Panc1 (cell line): ENCODE data around the gene SPP1. TPM values are rescaled to one million over a fixed set of nuclear protein-coding genes. Genes with fewer than 3 reads are reported as not detected.

ENCODE experiments used
- ATAC-seq: fragments of 200-7000 bp; cut with Tn5 transposase; 2 replicates; pipeline ENCODE4 v1.9.1; 2020; ENCODE audit warnings: mild to moderate bottlenecking, moderate library complexity
- BruUV-seq: library from RNA; stranded (reverse); fragments of 400-500 nt; replicated peaks from 2 replicates; lab custom pipeline; 2021; lab: Mats Ljungman, UMichigan
- CTCF ChIA-PET: fragments of 300-600 bp; sonication (Branson Sonifier 250); formaldehyde crosslinking; loops from one replicate; lab custom pipeline; 2022; ENCODE audit warnings: antibody characterized with exemption; lab: Charles Lee
- POLR2A ChIA-PET: fragments of 300-600 bp; sonication (Branson Sonifier 250); formaldehyde crosslinking; loops from one replicate; lab custom pipeline; 2022; ENCODE audit warnings: antibody characterized with exemption; lab: Charles Lee
- DNase-seq: peaks from one replicate; pipeline ENCODE4 v3.0.0-alpha.2; 2010; ENCODE audit warnings: low read depth, low spot score
- H3K27ac ChIP-seq: 2 replicates; pipeline ENCODE4 v1.5.1; 2011; ENCODE audit warnings: mild to moderate bottlenecking, low read length, inconsistent platforms
- H3K27me3 ChIP-seq: fragments of 200-500 bp; sonication (Bioruptor generic); 2 replicates; pipeline ENCODE4 v1.6.0; 2014; ENCODE audit warnings: low read length, inconsistent platforms; ENCODE audit not compliant: control insufficient read depth, insufficient read depth
- H3K36me3 ChIP-seq: fragments of 200-500 bp; sonication (Bioruptor generic); 2 replicates; pipeline ENCODE4 v1.5.1; 2014; ENCODE audit warnings: inconsistent platforms, mild to moderate bottlenecking, low read length, moderate library complexity; ENCODE audit not compliant: control insufficient read depth, insufficient read depth
- H3K4me1 ChIP-seq: 2 replicates; pipeline ENCODE4 v1.5.1; 2011; ENCODE audit warnings: inconsistent platforms, mild to moderate bottlenecking, low read length, moderate library complexity; ENCODE audit not compliant: control insufficient read depth, insufficient read depth
- H3K4me3 ChIP-seq, 2 experiments: 2 replicates each; pipeline ENCODE4 v1.5.1; 2011 to 2012; ENCODE audit warnings: low read depth in 2 of 2, low read length in 2 of 2, mild to moderate bottlenecking in 2 of 2, inconsistent platforms in 1 of 2, moderate library complexity in 1 of 2
- H3K9me3 ChIP-seq: fragments of 200-500 bp; sonication (Bioruptor generic); 2 replicates; pipeline ENCODE4 v1.5.1; 2014; ENCODE audit warnings: low read depth, mild to moderate bottlenecking, inconsistent platforms, low read length, moderate library complexity; ENCODE audit not compliant: control insufficient read depth, insufficient read depth
- CTCF ChIP-seq: fragments of 450-650 bp; IDR thresholded peaks from 2 replicates; pipeline ENCODE4 v1.5.1; 2017; ENCODE audit warnings: mild to moderate bottlenecking
- POLR2AphosphoS5 ChIP-seq: IDR thresholded peaks from 2 replicates; pipeline ENCODE4 v1.6.1; 2012; ENCODE audit warnings: mild to moderate bottlenecking, low read depth, low read length, moderate library complexity
- SIN3A ChIP-seq: IDR thresholded peaks from 2 replicates; pipeline ENCODE4 v1.6.1; 2012; ENCODE audit warnings: low read depth, mild to moderate bottlenecking, low read length, moderate library complexity, borderline replicate concordance; ENCODE audit not compliant: insufficient read depth
- TCF7L2 ChIP-seq: IDR thresholded peaks from 2 replicates; pipeline ENCODE4 v1.6.1; 2011; ENCODE audit warnings: mild to moderate bottlenecking, low read depth, low read length, inconsistent platforms
- in situ Hi-C: cut with HindIII; loops from 2 replicates; pipeline ENCODE4 v1.10.0; 2016; ENCODE audit warnings: low sequenced_read_pairs, low pct_unique_long_range_greater_than_20kb
- intact Hi-C: fragments of 100-400 bp; cut with micrococcal nuclease; formaldehyde crosslinking; loops from one replicate; pipeline ENCODE4 v1.10.0; 2022; ENCODE audit not compliant: unreplicated experiment
- total RNA-seq: library from RNA; stranded (reverse); gene quantifications from one replicate; pipeline ENCODE4 v1.2.1, GENCODE V29; 2021; ENCODE audit not compliant: unreplicated experiment
- TF ChIP-seq, protein P1 (sequence below), 2 experiments: IDR thresholded peaks; 2 replicates each; pipeline ENCODE4 v1.6.1; 2011 to 2012; ENCODE audit warnings: low read depth in 2 of 2, control low read depth in 1 of 2, low read length in 1 of 2, mild to moderate bottlenecking in 1 of 2, moderate library complexity in 1 of 2; ENCODE audit not compliant: insufficient read depth in 1 of 2

The SPP1 gene
- total RNA-seq, 1 experiment from 2014 or later = 1.6 TPM

DNA sequence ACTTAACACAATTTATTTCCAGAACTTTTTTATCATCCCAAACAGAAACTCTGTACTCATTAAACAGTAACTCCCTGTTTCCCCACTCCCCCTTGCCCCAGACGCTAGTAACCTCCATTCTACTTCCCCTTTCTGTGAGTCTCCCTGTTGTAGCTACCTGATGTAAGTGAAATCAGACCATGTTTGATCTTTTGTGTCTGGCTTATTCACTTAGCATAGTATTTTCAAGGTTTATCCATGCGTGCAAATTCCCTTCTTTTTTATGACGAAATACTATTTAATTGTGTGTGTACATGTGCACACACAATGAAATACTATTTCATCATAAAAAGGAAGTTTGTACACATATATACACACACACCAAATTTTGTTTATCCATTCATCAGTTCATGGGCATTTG, 37.1 kb downstream of the SPP1 start:
- no peak for TF ChIP-seq CTCF
- TF ChIP-seq, protein P1, sequence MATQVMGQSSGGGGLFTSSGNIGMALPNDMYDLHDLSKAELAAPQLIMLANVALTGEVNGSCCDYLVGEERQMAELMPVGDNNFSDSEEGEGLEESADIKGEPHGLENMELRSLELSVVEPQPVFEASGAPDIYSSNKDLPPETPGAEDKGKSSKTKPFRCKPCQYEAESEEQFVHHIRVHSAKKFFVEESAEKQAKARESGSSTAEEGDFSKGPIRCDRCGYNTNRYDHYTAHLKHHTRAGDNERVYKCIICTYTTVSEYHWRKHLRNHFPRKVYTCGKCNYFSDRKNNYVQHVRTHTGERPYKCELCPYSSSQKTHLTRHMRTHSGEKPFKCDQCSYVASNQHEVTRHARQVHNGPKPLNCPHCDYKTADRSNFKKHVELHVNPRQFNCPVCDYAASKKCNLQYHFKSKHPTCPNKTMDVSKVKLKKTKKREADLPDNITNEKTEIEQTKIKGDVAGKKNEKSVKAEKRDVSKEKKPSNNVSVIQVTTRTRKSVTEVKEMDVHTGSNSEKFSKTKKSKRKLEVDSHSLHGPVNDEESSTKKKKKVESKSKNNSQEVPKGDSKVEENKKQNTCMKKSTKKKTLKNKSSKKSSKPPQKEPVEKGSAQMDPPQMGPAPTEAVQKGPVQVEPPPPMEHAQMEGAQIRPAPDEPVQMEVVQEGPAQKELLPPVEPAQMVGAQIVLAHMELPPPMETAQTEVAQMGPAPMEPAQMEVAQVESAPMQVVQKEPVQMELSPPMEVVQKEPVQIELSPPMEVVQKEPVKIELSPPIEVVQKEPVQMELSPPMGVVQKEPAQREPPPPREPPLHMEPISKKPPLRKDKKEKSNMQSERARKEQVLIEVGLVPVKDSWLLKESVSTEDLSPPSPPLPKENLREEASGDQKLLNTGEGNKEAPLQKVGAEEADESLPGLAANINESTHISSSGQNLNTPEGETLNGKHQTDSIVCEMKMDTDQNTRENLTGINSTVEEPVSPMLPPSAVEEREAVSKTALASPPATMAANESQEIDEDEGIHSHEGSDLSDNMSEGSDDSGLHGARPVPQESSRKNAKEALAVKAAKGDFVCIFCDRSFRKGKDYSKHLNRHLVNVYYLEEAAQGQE (IDR thresholded peaks at IDR 0.05; ENCODE audit: insufficient read depth in 1 of 2, low read depth in 2 of 2, low read length in 1 of 2) = no peak
- no peak for TF ChIP-seq TCF7L2
- TF ChIP-seq SIN3A = no peak
- TF ChIP-seq POLR2AphosphoS5 = no peak
- Histone ChIP-seq H3K27me3 (no peaks in the 10 kb centered on the region), H3K27ac (no peak overlapping the region), H3K4me1 (peaks cover 7% of the 10 kb centered on the region), H3K9me3 (no peaks in the 10 kb centered on the region), H3K36me3 (no peaks in the 10 kb centered on the region), H3K4me3 (no peak overlapping the region)
- no peak for ATAC-seq
- intact Hi-C loops (no loop called here), in situ Hi-C loops (no loop called here)
- ChIA-PET CTCF (no interaction called here), POLR2A (no interaction called here)
- BruUV-seq = no TSS peak
- no peak for DNase-seq

DNA sequence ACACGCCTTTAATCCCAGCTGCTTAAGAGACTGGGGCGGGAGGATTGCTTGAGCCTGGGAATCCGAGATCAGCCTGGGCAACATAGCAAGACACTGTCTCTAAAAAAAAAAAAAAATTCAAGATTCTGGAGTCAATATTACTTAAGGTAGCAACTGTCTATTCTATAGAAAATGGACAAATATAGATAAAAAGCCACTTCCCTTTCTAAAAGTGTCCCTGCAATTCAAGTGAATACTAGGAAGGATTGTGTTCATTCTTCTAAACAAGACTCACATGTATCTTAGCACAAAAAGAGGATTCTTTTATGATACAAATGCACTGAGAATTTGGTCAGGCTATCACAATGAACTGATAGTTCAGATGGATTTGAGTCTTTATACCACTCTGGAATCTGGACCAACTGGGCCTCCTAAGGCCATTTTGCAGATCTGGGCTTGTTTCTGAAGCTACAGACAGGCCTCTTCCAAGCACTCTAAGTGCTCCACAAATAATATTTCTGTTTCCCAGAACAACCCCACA, 38.9 kb downstream of the SPP1 start:
- Histone ChIP-seq H3K4me3 (no peak overlapping the region), H3K4me1 (peaks cover 9% of the 10 kb centered on the region), H3K27me3 (no peaks in the 10 kb centered on the region), H3K36me3 (no peaks in the 10 kb centered on the region; the same call in 1 of the 2 replicates), H3K9me3 (no peaks in the 10 kb centered on the region), H3K27ac (no peak overlapping the region)
- CTCF ChIA-PET = no interaction called here
- TF ChIP-seq, protein P1 (IDR thresholded peaks at IDR 0.05; ENCODE audit: insufficient read depth in 1 of 2, low read depth in 2 of 2, low read length in 1 of 2) = no peak
- TF ChIP-seq CTCF (no peak), POLR2AphosphoS5 (no peak), SIN3A (no peak), TCF7L2 (no peak)
- POLR2A ChIA-PET = no interaction called here
- intact Hi-C loops (no loop called here), in situ Hi-C loops (no loop called here)
- DNase-seq (no peak), ATAC-seq (no peak)
- BruUV-seq = no TSS peak
